SU-DHL-6 (cell line): Measurements from ENCODE around the gene ECE2.

Experiments used
- H2AFZ ChIP-seq: fragments of 200-600 bp; sonication (generic); 2 replicates; pipeline ENCODE4 v1.6.1; 2014; ENCODE audit warnings: low read depth, mild to moderate bottlenecking, moderate library complexity, mixed read lengths, antibody characterized with exemption, low read length; ENCODE audit not compliant: severe bottlenecking
- H3F3A ChIP-seq: fragments of 200-600 bp; shearing (Covaris generic); 2 replicates; pipeline ENCODE4 v1.6.0; 2016; ENCODE audit warnings: antibody characterized with exemption, mild to moderate bottlenecking; ENCODE audit not compliant: insufficient read depth
- H3K27ac ChIP-seq: fragments of 200-600 bp; sonication (generic); 2 replicates; pipeline ENCODE4 v1.5.1; 2016; ENCODE audit warnings: low read depth, mild to moderate bottlenecking, low read length, moderate library complexity, mixed read lengths
- H3K27me3 ChIP-seq: fragments of 200-600 bp; sonication (generic), shearing (Covaris generic); 2 replicates; pipeline ENCODE4 v1.6.0; 2014; ENCODE audit warnings: mild to moderate bottlenecking, low read length
- H3K36me3 ChIP-seq: fragments of 200-600 bp; sonication (generic); 2 replicates; pipeline ENCODE4 v1.6.1; 2014; ENCODE audit warnings: mild to moderate bottlenecking, low read length, mixed read lengths
- H3K4me2 ChIP-seq: fragments of 300-600, 200-600 bp; shearing (Covaris generic), sonication (generic); 2 replicates; pipeline ENCODE4 v1.6.0; 2014; ENCODE audit warnings: low read length, low read depth, mild to moderate bottlenecking; ENCODE audit not compliant: poor library complexity, severe bottlenecking
- H3K4me3 ChIP-seq: fragments of 200-600 bp; sonication (generic); 2 replicates; pipeline ENCODE4 v1.5.1; 2014; ENCODE audit warnings: antibody characterized with exemption, low read length, mild to moderate bottlenecking, mixed read lengths; ENCODE audit not compliant: insufficient read depth, poor library complexity, severe bottlenecking
- H3K79me2 ChIP-seq: fragments of 200-600 bp; sonication (generic); 2 replicates; pipeline ENCODE4 v1.6.1; 2014; ENCODE audit warnings: mild to moderate bottlenecking, low read length, moderate library complexity; ENCODE audit not compliant: insufficient read depth
- H3K9ac ChIP-seq: fragments of 200-600 bp; sonication (generic); 2 replicates; pipeline ENCODE4 v1.7.0; 2014; ENCODE audit warnings: mild to moderate bottlenecking, low read length
- H3K9me2 ChIP-seq: fragments of 200-600 bp; sonication (generic); replicated peaks from 2 replicates; pipeline ENCODE4 v1.6.1; 2014; ENCODE audit warnings: low read length; ENCODE audit not compliant: insufficient read depth
- H3K9me3 ChIP-seq: fragments of 200-600 bp; sonication (generic); 2 replicates; pipeline ENCODE4 v1.6.1; 2014; ENCODE audit warnings: low read length, mixed read lengths; ENCODE audit not compliant: insufficient read depth
- H4K20me1 ChIP-seq: fragments of 200-600 bp; sonication (generic); 2 replicates; pipeline ENCODE4 v1.6.1; 2014; ENCODE audit warnings: low read depth, mild to moderate bottlenecking, antibody characterized with exemption, low read length, moderate library complexity, mixed read lengths
- EZH2phosphoT487 ChIP-seq: fragments of 200-600 bp; sonication (generic), shearing (Covaris generic); conservative IDR thresholded peaks from 2 replicates; pipeline ENCODE4 v1.6.1; 2018; ENCODE audit warnings: mild to moderate bottlenecking, antibody characterized with exemption, low read length, moderate library complexity, mixed read lengths
- TF ChIP-seq, protein P1 (sequence below): fragments of 200-600 bp; sonication (generic); IDR thresholded peaks from one replicate; pipeline ENCODE4 v1.5.1; 2017; ENCODE audit warnings: antibody characterized with exemption, mild to moderate bottlenecking, low read length, moderate library complexity; ENCODE audit not compliant: insufficient read depth, poor library complexity, severe bottlenecking

The ECE2 gene

DNA sequence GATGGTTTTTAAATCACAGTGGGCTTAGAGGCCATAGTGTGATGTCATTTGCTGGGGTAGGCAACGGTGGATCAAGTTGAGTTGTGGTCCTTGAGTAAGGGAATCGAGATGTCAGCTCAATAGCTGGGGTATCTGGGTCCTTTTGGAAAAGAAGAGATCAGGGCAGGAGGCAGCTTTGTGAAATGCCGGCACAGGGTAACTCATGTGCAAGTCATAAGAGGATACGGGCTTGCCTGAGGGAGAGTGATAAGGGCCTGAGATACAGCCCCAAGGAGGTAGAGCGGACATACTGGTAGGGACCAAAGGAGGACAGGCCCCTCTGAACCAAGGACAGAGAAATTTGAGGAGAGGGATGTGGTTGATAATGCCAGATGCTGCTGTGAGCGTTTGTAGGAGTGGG, 57.4 kb downstream of the ECE2 start:
- Histone ChIP-seq H3K9me2 (no peaks in the 10 kb centered on the region), H3K36me3 (peaks cover 30% of the 10 kb centered on the region; the same call in 1 of the 2 replicates), H2AFZ (no peak overlapping the region), H3K27me3 (no peaks in the 10 kb centered on the region), H3K9me3 (no peaks in the 10 kb centered on the region), H3K79me2 (no peaks in the 10 kb centered on the region), H3F3A (peaks cover 46% of the 10 kb centered on the region), H3K4me3 (no peak overlapping the region), H3K4me2 (no peak overlapping the region), H3K9ac (no peak overlapping the region), H4K20me1 (peaks cover 3% of the 10 kb centered on the region; the same call in 1 of the 2 replicates), H3K27ac (no peak overlapping the region)
- no peak for TF ChIP-seq EZH2phosphoT487
- TF ChIP-seq, protein P1, sequence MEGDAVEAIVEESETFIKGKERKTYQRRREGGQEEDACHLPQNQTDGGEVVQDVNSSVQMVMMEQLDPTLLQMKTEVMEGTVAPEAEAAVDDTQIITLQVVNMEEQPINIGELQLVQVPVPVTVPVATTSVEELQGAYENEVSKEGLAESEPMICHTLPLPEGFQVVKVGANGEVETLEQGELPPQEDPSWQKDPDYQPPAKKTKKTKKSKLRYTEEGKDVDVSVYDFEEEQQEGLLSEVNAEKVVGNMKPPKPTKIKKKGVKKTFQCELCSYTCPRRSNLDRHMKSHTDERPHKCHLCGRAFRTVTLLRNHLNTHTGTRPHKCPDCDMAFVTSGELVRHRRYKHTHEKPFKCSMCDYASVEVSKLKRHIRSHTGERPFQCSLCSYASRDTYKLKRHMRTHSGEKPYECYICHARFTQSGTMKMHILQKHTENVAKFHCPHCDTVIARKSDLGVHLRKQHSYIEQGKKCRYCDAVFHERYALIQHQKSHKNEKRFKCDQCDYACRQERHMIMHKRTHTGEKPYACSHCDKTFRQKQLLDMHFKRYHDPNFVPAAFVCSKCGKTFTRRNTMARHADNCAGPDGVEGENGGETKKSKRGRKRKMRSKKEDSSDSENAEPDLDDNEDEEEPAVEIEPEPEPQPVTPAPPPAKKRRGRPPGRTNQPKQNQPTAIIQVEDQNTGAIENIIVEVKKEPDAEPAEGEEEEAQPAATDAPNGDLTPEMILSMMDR: no peak

DNA sequence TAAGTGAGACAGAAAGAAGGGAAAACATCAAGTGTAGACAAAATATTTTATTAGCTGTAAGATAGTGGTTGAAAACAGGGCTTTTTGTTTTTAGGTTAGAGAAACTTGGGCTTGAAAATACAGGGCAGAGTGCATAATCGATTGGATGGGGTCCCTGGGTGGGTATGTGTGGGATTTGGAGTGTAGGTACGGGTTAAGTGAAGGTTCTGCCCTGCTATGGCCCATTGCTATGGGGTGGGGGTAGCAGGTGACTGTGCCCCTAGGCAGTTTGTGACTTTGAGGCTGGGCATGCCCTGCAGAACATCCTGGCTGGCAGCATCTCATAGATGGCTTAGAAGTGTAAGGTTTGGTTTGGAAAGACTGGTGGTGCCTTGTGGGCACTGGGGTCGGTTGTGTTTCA, 57.9 kb downstream of the ECE2 start:
- Histone ChIP-seq H3K27ac (no peak overlapping the region), H4K20me1 (peaks cover 3% of the 10 kb centered on the region; the same call in 1 of the 2 replicates), H3K27me3 (no peaks in the 10 kb centered on the region), H3K4me2 (no peak overlapping the region), H3F3A (peaks cover 46% of the 10 kb centered on the region), H3K9me3 (no peaks in the 10 kb centered on the region), H2AFZ (no peak overlapping the region), H3K4me3 (no peak overlapping the region), H3K9ac (no peak overlapping the region), H3K9me2 (no peaks in the 10 kb centered on the region), H3K79me2 (no peaks in the 10 kb centered on the region), H3K36me3 (peaks cover 30% of the 10 kb centered on the region; the same call in 1 of the 2 replicates)
- TF ChIP-seq, protein P1: no peak
- TF ChIP-seq EZH2phosphoT487: no peak

DNA sequence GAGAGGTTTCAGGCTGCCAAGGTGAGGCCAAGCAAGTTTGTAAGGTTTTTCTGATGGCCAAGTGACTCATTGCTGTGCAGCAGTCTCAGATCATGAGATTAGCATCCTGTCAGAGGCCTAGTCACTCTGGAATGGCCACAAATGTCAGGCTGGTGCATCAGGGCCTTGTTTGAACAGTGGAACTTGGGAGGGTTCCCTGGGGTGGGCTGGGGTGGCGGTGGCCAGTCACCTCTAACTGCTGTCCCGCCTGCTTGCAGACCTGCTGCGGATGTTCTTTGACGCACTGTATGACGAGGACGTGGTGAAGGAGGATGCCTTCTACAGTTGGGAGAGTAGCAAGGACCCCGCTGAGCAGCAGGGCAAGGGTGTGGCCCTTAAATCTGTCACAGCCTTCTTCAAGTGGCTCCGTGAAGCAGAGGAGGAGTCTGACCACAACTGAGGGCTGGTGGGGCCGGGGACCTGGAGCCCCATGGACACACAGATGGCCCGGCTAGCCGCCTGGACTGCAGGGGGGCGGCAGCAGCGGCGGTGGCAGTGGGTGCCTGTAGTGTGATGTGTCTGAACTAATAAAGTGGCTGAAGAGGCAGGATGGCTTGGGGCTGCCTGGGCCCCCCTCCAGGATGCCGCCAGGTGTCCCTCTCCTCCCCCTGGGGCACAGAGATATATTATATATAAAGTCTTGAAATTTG, 58.8 kb downstream of the ECE2 start:
- peaks cover 3% of the 10 kb centered on the region; the same call in 1 of the 2 replicates for H4K20me1 ChIP-seq
- no peak for TF ChIP-seq EZH2phosphoT487
- TF ChIP-seq, protein P1: no peak
- H3K27me3 ChIP-seq: no peaks in the 10 kb centered on the region
- no peaks in the 10 kb centered on the region for H3K9me3 ChIP-seq
- no peak overlapping the region for H3K9ac ChIP-seq
- no peaks in the 10 kb centered on the region for H3K79me2 ChIP-seq
- H3F3A ChIP-seq: peaks cover 46% of the 10 kb centered on the region
- H3K4me2 ChIP-seq: no peak overlapping the region
- no peak overlapping the region for H2AFZ ChIP-seq
- H3K27ac ChIP-seq: no peak overlapping the region
- no peaks in the 10 kb centered on the region for H3K9me2 ChIP-seq
- peaks cover 28% of the 10 kb centered on the region; the same call in 1 of the 2 replicates for H3K36me3 ChIP-seq
- no peak overlapping the region for H3K4me3 ChIP-seq
